ENCODE data around the gene ACP2. TPM values are rescaled to one million over a fixed set of nuclear protein-coding genes. Genes with fewer than 3 reads are reported as not detected.

The ACP2 gene
- total and polyA plus RNA-seq, 9 of the 15 experiments (the other 6 are each of a cell fraction or from before 2014, with no cell fraction given) = 1.9 to 20.0 (median 11.6) TPM

DNA sequence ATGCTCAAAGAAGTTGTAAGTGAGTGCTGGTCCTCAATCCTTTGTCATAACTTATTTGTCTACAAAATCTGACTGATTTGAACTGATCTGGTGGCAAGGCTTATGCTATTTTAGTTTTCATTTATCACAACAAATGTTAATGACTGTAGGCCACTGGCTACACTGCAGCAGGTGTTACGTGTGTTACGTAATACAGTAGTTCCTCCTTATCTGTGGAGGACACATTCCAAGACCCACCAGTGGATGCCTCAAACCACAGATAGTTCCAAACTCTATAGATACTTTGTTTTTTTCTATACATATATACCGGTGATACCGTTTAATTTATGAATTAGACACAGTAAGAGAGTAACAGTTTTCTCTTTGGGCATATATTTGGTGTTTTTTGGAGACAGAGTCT, 28.3 kb upstream of the ACP2 start (continued):
- TF ChIP-seq JUND (IDR thresholded peaks at IDR 0.05; ENCODE audit: borderline replicate concordance, low read depth, low read length) (peak; percentile 41; the same call in 1 of the 2 replicates), JUND (tag; IDR thresholded peaks at IDR 0.05; ENCODE audit: borderline replicate concordance, low read depth, low read length) (peak; percentile 21; the same call in 1 of the 3 replicates), KLF1 (tag; IDR thresholded peaks at IDR 0.05) (no peak), CBFA2T3 (IDR thresholded peaks at IDR 0.05) (peak; percentile 73)

DNA sequence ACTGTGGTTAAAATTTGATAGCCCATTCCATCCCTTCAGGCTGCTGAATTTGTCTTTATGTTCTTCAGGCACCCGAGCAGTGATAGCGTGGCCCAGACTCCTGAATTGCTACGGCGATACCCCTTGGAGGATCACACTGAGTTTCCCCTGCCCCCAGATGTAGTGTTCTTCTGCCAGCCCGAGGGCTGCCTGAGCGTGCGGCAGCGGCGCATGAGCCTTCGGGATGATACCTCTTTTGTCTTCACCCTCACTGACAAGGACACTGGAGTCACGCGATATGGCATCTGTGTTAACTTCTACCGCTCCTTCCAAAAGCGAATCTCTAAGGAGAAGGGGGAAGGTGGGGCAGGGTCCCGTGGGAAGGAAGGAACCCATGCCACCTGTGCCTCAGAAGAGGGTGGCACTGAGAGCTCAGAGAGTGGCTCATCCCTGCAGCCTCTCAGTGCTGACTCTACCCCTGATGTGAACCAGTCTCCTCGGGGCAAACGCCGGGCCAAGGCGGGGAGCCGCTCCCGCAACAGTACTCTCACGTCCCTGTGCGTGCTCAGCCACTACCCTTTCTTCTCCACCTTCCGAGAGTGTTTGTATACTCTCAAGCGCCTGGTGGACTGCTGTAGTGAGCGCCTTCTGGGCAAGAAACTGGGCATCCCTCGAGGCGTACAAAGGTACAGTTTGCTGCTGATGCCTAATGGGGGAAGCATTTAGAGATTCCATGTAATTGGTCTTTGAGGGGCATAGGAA, 26.1 kb upstream of the ACP2 start:
- Histone ChIP-seq H3K9ac (ENCODE audit: insufficient read depth in 1 of 2, low read depth in 2 of 2, low read length in 2 of 2) (no peak overlapping the region; a peak in 1 of 4 replicates), H3K79me2 (ENCODE audit: control insufficient read depth, insufficient read depth, low read length) (peaks cover 56% of the 10 kb centered on the region), H3K9me3 (replicated peaks; ENCODE audit: control insufficient read depth, insufficient read depth, low read depth, low read length) (no peaks in the 10 kb centered on the region), H3K27ac (ENCODE audit: extremely low read depth, low read depth, low read length) (no peak overlapping the region), H3K4me1 (replicated peaks in 1 of 2; ENCODE audit: control insufficient read depth in 2 of 2, insufficient read depth in 2 of 2, low read length in 2 of 2) (peaks cover 36 to 45% of the 10 kb centered on the region in 2 experiments), H3K9me1 (ENCODE audit: control insufficient read depth, insufficient read depth, low read length) (peaks cover 11% of the 10 kb centered on the region), H3K36me3 (ENCODE audit: control insufficient read depth, insufficient read depth, low read length) (peaks cover 61% of the 10 kb centered on the region), H3K4me2 (ENCODE audit: insufficient read depth, low read length) (no peak overlapping the region), H2AFZ (ENCODE audit: low read depth, low read length) (no peak overlapping the region), H3K27me3 (ENCODE audit: control insufficient read depth in 2 of 2, insufficient read depth in 2 of 2, low read length in 2 of 2) (no peaks in the 10 kb centered on the region), H3K4me3 (no peak overlapping the region), H4K20me1 (replicated peaks; ENCODE audit: control insufficient read depth, insufficient read depth, low read length) (peaks cover 29% of the 10 kb centered on the region)
- ATAC-seq (no peak), DNase-seq (ENCODE audit: extremely low read depth in 1 of 4, low spot score in 3 of 4) (no peak), FAIRE-seq (no peak)
- CTCF ChIA-PET (ENCODE audit: low intra/inter-chr PET ratio) = no interaction called here
- no TSS peak for BruUV-seq (replicated peaks)
- in situ Hi-C loops (cut with MboI) = no loop called here
- POLR2A ChIA-PET = interaction anchor here (0.6 to 1.0 kb wide), 2 partner anchors 246 to 471 kb away, joined by 3 to 4 read pairs; no protein-coding TSS in a partner anchor
- 97% methylated on average over 24 of the region's 28 CpGs for WGBS (ENCODE audit: insufficient coverage, low coverage, missing lambda C conversion rate)
- intact Hi-C loops (cut with micrococcal nuclease) = no loop called here
- TF ChIP-seq TCFL5 (CRISPR knock-in tag; conservative IDR thresholded peaks at IDR 0.05) (no peak), SAFB2 (IDR thresholded peaks at IDR 0.05; ENCODE audit: borderline replicate concordance, low read depth, low read length, severe bottlenecking) (no peak), ILF3 (IDR thresholded peaks at IDR 0.05; ENCODE audit: borderline replicate concordance) (no peak), GATAD2A (IDR thresholded peaks at IDR 0.05) (no peak), ZNF696 (CRISPR knock-in tag; conservative IDR thresholded peaks at IDR 0.05) (no peak), KLF10 (CRISPR knock-in tag; IDR thresholded peaks at IDR 0.05) (no peak), ZFPM2 (CRISPR knock-in tag; IDR thresholded peaks at IDR 0.05) (no peak), SRSF3 (IDR thresholded peaks at IDR 0.05; ENCODE audit: insufficient read depth, low read length) (no peak), ZNF212 (CRISPR knock-in tag; IDR thresholded peaks at IDR 0.05) (no peak), ZNF12 (CRISPR knock-in tag; IDR thresholded peaks at IDR 0.05) (no peak), ZNF644 (tag; IDR thresholded peaks at IDR 0.05; ENCODE audit: low read depth) (no peak)
- TF ChIP-seq, protein P1, sequence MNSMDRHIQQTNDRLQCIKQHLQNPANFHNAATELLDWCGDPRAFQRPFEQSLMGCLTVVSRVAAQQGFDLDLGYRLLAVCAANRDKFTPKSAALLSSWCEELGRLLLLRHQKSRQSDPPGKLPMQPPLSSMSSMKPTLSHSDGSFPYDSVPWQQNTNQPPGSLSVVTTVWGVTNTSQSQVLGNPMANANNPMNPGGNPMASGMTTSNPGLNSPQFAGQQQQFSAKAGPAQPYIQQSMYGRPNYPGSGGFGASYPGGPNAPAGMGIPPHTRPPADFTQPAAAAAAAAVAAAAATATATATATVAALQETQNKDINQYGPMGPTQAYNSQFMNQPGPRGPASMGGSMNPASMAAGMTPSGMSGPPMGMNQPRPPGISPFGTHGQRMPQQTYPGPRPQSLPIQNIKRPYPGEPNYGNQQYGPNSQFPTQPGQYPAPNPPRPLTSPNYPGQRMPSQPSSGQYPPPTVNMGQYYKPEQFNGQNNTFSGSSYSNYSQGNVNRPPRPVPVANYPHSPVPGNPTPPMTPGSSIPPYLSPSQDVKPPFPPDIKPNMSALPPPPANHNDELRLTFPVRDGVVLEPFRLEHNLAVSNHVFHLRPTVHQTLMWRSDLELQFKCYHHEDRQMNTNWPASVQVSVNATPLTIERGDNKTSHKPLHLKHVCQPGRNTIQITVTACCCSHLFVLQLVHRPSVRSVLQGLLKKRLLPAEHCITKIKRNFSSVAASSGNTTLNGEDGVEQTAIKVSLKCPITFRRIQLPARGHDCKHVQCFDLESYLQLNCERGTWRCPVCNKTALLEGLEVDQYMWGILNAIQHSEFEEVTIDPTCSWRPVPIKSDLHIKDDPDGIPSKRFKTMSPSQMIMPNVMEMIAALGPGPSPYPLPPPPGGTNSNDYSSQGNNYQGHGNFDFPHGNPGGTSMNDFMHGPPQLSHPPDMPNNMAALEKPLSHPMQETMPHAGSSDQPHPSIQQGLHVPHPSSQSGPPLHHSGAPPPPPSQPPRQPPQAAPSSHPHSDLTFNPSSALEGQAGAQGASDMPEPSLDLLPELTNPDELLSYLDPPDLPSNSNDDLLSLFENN (IDR thresholded peaks at IDR 0.05; ENCODE audit: low read depth in 2 of 2, low read length in 2 of 2) = no peak
- TF ChIP-seq, protein P2, sequence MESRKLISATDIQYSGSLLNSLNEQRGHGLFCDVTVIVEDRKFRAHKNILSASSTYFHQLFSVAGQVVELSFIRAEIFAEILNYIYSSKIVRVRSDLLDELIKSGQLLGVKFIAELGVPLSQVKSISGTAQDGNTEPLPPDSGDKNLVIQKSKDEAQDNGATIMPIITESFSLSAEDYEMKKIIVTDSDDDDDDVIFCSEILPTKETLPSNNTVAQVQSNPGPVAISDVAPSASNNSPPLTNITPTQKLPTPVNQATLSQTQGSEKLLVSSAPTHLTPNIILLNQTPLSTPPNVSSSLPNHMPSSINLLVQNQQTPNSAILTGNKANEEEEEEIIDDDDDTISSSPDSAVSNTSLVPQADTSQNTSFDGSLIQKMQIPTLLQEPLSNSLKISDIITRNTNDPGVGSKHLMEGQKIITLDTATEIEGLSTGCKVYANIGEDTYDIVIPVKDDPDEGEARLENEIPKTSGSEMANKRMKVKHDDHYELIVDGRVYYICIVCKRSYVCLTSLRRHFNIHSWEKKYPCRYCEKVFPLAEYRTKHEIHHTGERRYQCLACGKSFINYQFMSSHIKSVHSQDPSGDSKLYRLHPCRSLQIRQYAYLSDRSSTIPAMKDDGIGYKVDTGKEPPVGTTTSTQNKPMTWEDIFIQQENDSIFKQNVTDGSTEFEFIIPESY (CRISPR knock-in tag; IDR thresholded peaks at IDR 0.05) = no peak

Measured in K562 (cell line).